GM19328 (cell line): Measurements from ENCODE around the gene PRSS16.

Experiments used
- ATAC-seq: cut with Tn5 transposase; IDR thresholded peaks from one replicate; pipeline ENCODE4 v1.9.1; 2021; ENCODE audit warnings: mild to moderate bottlenecking, moderate library complexity; ENCODE audit not compliant: unreplicated experiment

The PRSS16 gene

DNA sequence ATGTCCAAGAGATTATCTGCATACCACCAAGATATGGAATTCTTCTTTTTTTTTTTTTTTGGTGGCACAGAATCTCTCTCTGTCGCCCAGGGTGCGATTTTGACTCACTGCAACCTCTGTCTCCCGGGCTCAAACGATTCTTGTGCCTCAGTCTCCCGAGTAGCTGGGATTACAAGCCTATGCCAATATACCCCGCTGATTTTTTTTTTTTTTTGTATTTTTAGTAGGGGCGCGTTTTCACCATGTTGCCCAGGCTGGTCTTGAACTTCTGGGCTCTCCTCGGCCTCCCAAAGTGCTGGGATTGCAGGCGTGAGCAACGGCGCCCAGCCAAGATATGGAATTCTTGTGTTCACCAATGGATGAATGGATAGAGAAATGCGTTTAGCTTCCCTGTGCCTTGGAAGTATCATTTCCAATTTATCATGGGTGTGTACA is 33.6 kb downstream of the PRSS16 start:
- ATAC-seq, result no peak

- ATAC-seq, result no peak
These were observed 34.1 kb downstream of the PRSS16 start for GRCh38 chr6:27281569-27281968.

DNA sequence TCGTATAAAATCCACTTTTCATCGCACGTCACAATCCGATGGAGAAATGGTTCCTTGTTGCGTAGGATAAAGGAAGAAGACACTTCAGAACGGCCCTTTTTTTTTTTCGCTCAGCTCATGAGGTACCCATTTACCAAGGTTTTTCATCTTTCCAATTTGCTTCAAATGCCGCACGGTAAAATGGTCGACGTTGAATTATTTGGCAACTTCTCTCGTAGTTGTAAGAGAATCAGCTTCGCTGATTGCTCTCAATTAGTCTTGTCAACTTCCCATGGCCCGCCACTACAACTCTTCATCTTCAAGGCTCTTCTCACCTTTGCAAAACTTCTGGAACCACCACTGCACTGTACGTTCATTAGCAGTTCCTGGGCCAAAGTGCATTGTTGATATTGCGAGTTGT is 35.8 kb downstream of the PRSS16 start:
- ATAC-seq, result no peak

DNA sequence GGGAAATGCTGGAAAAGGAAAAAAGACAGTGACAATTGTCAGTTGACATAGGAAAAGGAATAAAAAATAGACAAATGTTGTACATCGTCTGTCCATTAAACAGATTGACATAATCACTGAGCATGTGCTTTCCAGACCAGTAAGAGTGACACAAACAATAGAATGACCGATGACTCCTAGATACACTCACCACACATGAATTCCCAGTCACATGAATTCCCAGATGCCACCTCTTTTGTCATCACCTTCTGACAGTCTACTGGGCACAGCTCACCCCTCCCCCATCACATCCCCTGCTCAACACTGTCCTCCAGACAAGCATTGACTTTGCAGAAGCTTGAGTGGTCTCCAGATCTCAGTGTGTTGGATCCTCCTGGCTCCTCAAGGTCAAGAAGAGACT is 38.6 kb downstream of the PRSS16 start:
- ATAC-seq, result no peak

- no peak for ATAC-seq
These were observed 40.2 kb downstream of the PRSS16 start for GRCh38 chr6:27287751-27288135.

GRCh38 chr6:27288136-27289044 is 40.9 kb downstream of the PRSS16 start:
- no peak for ATAC-seq

GRCh38 chr6:27290065-27290849 is 42.8 kb downstream of the PRSS16 start:
- ATAC-seq, result no peak

GRCh38 chr6:27290850-27291208 is 43.3 kb downstream of the PRSS16 start:
- ATAC-seq, result no peak

DNA sequence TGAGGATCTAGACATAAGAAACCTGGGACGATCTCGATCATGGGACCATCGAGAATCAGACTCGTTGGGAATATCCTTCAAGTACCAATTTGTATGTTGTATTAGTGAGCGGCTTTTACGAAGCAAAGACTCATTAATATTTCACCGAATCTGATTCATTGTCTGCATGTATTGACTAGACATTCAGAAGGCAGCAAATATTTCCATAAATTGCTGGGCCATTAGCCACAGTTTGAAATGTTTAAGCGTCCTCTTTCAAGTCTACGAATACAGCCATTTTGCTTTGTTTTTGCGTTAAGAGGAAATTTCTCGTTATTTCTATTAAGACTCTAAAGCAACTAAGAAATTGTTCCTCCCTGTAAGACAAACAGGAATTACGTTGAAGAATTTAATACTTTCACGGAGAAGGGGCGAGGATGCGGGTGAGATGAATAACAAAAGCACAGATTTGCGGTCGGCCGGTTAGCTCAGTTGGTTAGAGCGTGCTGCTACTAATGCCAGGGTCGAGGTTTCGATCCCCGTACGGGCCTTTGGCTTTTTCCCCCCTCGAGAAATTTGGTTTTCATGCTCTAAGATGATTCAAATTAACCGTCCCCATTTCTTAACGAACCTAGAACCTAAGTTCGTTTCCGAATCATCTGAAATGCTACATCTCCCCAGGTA is 46.1 kb downstream of the PRSS16 start:
- no peak for ATAC-seq

- no peak for ATAC-seq
These were observed 46.9 kb downstream of the PRSS16 start for GRCh38 chr6:27294409-27294808.

GRCh38 chr6:27295301-27296079 is 48.0 kb downstream of the PRSS16 start:
- no peak for ATAC-seq

DNA sequence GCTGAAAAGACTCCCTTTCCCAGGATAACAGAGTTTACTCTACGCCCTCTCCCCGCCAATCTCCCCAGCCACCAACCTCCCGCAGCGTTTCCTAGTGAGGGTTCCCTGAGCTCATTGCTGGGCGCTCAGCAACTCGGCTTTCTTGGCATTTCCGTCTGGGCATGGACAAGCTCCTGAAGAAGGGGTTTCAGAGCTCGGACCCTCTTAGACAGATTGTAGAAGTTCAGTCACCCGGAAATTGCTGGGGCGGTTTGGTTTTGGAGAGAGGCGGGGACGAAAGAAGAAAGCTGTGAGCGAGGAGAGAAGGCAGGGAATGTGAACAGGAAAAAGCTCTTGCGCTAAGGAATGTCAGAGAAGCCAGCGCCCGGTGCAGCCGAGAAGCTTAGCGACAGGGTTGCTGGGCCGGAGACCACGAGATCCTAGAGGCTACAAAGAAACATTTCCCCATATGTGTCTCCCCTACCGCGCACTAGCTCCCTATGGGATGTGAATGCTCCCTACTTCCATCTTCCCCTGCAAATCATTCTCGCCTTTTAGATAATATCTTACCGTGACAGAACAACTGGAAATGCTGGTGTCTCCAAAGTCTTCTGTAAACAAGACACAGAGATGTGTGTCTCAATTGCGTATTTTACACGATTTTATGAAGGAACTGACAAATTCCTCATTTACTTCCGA is 48.7 kb downstream of the PRSS16 start:
- ATAC-seq, result no peak

GRCh38 chr6:27297484-27297856 is 50.0 kb downstream of the PRSS16 start:
- no peak for ATAC-seq

GRCh38 chr6:27297857-27298730 is 50.6 kb downstream of the PRSS16 start:
- ATAC-seq, result no peak

DNA sequence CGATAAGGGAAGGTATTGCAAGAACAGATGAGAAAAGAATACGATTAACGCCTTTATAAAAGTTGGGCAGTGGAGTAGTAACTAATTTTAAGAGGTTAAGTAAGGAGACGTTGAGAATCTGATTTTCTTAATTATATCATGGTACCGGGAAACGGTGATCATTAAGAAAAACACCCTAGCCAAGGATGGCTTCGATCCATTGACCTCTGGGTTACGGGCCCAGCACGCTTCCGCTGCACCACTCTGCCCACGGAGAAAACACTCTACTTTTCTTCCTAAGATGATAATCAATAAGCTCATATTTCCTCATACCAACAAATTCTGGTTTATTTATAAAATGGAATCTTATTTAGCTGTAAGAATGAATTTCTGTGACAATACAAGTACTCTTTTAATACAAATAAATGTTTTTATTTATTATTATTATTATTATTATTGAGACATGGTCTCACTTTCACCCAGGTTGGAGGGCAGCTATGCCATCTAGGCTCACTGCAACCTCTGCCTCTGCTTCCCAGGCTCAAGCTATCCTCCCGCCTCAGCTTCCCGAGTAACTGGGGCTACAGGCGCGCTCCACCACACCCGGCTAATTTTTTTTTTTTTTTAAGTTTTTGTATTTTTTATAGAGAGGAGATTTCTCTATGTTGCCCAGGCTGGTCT is 56.2 kb downstream of the PRSS16 start:
- no peak for ATAC-seq
